GM12891 (cell line): ENCODE results near the gene CACNA1H.

Source experiments
- POLR2A ChIP-seq: IDR thresholded peaks from 2 replicates; pipeline ENCODE4 v1.6.1; 2011; ENCODE audit warnings: low read depth, low read length, control low read depth
- POLR2AphosphoS5 ChIP-seq: IDR thresholded peaks from 2 replicates; pipeline ENCODE4 v1.6.1; 2011; ENCODE audit warnings: low read depth, low read length, control low read depth
- POU2F2 ChIP-seq: IDR thresholded peaks from 2 replicates; pipeline ENCODE4 v1.6.1; 2011; ENCODE audit warnings: low read depth, mild to moderate bottlenecking, control low read depth, low read length, moderate library complexity
- TAF1 ChIP-seq: IDR thresholded peaks from 2 replicates; pipeline ENCODE4 v1.6.1; 2011; ENCODE audit warnings: low read depth, low read length, control low read depth

- TF ChIP-seq POLR2AphosphoS5 (no peak), TAF1 (no peak), POLR2A (no peak), POU2F2 (no peak)
Observed at GRCh38 chr16:1125471-1125870, 27.4 kb upstream of the CACNA1H start.
